Measurements from ENCODE around the gene HAO1. TPM values are rescaled to one million over a fixed set of nuclear protein-coding genes. Genes with fewer than 3 reads are reported as not detected.
A peak's percentile ranks its signal among the peaks of the same experiment; 100 is the strongest.

The HAO1 gene
- total RNA-seq, 2 experiments from 2014 or later, result not detected

GRCh38 chr20:7868108-7868507 lies 72.2 kb downstream of the HAO1 start:
- POLR2A ChIA-PET, result no interaction called here
- Mint-ChIP-seq H3K4me3 (no peak overlapping the region), H3K9me3 (no peaks in the 10 kb centered on the region), H3K4me1 (ENCODE audit: low read depth) (no peaks in the 10 kb centered on the region), H3K36me3 (ENCODE audit: low read depth) (no peaks in the 10 kb centered on the region), H3K27ac (no peak overlapping the region), H3K27me3 (no peaks in the 10 kb centered on the region)
- TF ChIP-seq, protein P1, sequence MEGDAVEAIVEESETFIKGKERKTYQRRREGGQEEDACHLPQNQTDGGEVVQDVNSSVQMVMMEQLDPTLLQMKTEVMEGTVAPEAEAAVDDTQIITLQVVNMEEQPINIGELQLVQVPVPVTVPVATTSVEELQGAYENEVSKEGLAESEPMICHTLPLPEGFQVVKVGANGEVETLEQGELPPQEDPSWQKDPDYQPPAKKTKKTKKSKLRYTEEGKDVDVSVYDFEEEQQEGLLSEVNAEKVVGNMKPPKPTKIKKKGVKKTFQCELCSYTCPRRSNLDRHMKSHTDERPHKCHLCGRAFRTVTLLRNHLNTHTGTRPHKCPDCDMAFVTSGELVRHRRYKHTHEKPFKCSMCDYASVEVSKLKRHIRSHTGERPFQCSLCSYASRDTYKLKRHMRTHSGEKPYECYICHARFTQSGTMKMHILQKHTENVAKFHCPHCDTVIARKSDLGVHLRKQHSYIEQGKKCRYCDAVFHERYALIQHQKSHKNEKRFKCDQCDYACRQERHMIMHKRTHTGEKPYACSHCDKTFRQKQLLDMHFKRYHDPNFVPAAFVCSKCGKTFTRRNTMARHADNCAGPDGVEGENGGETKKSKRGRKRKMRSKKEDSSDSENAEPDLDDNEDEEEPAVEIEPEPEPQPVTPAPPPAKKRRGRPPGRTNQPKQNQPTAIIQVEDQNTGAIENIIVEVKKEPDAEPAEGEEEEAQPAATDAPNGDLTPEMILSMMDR (IDR thresholded peaks at IDR 0.05), result no peak
- CTCF ChIA-PET, result no interaction called here
- H3K36me3 ChIP-seq (ENCODE audit: insufficient read depth, low read length), result no peaks in the 10 kb centered on the region
- H3K27me3 ChIP-seq (ENCODE audit: control insufficient read depth in 1 of 2, insufficient read depth in 2 of 2, low read length in 2 of 2), result no peaks in the 10 kb centered on the region
- no peaks in the 10 kb centered on the region for H3K9me3 ChIP-seq (ENCODE audit: control insufficient read depth in 1 of 2, insufficient read depth in 1 of 2, low read length in 2 of 2)
- ATAC-seq (ENCODE audit: poor library complexity), result no peak
- DNase-seq, result no peak
- intact Hi-C loops (cut with DNase I, micrococcal nuclease), result no loop called here
- H3K27ac ChIP-seq (ENCODE audit: low read depth in 1 of 2, low read length in 2 of 2), result no peak overlapping the region
- H3K4me3 ChIP-seq (ENCODE audit: low read length), result no peak overlapping the region
- no peaks in the 10 kb centered on the region for H3K4me1 ChIP-seq (ENCODE audit: insufficient read depth, low read length)

- intact Hi-C loops (cut with DNase I, micrococcal nuclease), result no loop called here
- H3K9me3 ChIP-seq (ENCODE audit: control insufficient read depth in 1 of 2, insufficient read depth in 1 of 2, low read length in 2 of 2), result no peaks in the 10 kb centered on the region
- H3K36me3 ChIP-seq (ENCODE audit: insufficient read depth, low read length), result no peaks in the 10 kb centered on the region
- no peaks in the 10 kb centered on the region for H3K9me3 Mint-ChIP-seq
- H3K27ac ChIP-seq (ENCODE audit: low read depth in 1 of 2, low read length in 2 of 2), result no peak overlapping the region
- ChIA-PET CTCF (no interaction called here), POLR2A (no interaction called here)
- TF ChIP-seq, protein P1 (IDR thresholded peaks at IDR 0.05), result no peak
- no peak overlapping the region for H3K4me3 ChIP-seq (ENCODE audit: low read length)
- no peaks in the 10 kb centered on the region for H3K27me3 ChIP-seq (ENCODE audit: control insufficient read depth in 1 of 2, insufficient read depth in 2 of 2, low read length in 2 of 2)
- H3K27me3 Mint-ChIP-seq, result no peaks in the 10 kb centered on the region
- no peak overlapping the region for H3K4me3 Mint-ChIP-seq
- no peak overlapping the region for H3K27ac Mint-ChIP-seq
- no peaks in the 10 kb centered on the region for H3K4me1 ChIP-seq (ENCODE audit: insufficient read depth, low read length)
- H3K4me1 Mint-ChIP-seq (ENCODE audit: low read depth), result no peaks in the 10 kb centered on the region
- DNase-seq, result no peak
- H3K36me3 Mint-ChIP-seq (ENCODE audit: low read depth), result no peaks in the 10 kb centered on the region
- ATAC-seq (ENCODE audit: poor library complexity), result no peak
Observed at GRCh38 chr20:7866285-7866684, 74.0 kb downstream of the HAO1 start.

- Mint-ChIP-seq H3K9me3 (no peaks in the 10 kb centered on the region), H3K36me3 (ENCODE audit: low read depth) (no peaks in the 10 kb centered on the region), H3K4me1 (ENCODE audit: low read depth) (no peaks in the 10 kb centered on the region), H3K27me3 (peaks cover 9% of the 10 kb centered on the region), H3K27ac (no peak overlapping the region), H3K4me3 (no peak overlapping the region)
- TF ChIP-seq, protein P1 (IDR thresholded peaks at IDR 0.05), result no peak
- ATAC-seq (ENCODE audit: poor library complexity) (no peak), DNase-seq (peak in 2 of 14 experiments; percentile 2 to 3)
- CTCF ChIA-PET, result no interaction called here
- intact Hi-C loops (cut with DNase I, micrococcal nuclease), result no loop called here
- Histone ChIP-seq H3K27ac (ENCODE audit: low read depth in 1 of 2, low read length in 2 of 2) (no peak overlapping the region), H3K27me3 (ENCODE audit: control insufficient read depth in 1 of 2, insufficient read depth in 2 of 2, low read length in 2 of 2) (no peaks in the 10 kb centered on the region), H3K36me3 (ENCODE audit: insufficient read depth, low read length) (no peaks in the 10 kb centered on the region), H3K4me1 (ENCODE audit: insufficient read depth, low read length) (no peaks in the 10 kb centered on the region), H3K9me3 (ENCODE audit: control insufficient read depth in 1 of 2, insufficient read depth in 1 of 2, low read length in 2 of 2) (no peaks in the 10 kb centered on the region), H3K4me3 (ENCODE audit: low read length) (no peak overlapping the region)
- POLR2A ChIA-PET, result no interaction called here
Observed at GRCh38 chr20:7859356-7859802, 80.9 kb downstream of the HAO1 start.
